COLO829 (cell line): ENCODE data around the gene CCDC39.
A peak's percentile ranks its signal among the peaks of the same experiment; 100 is the strongest.

Source experiments
- DNase-seq: peaks from one replicate; pipeline ENCODE4 v3.0.0; 2012; ENCODE audit warnings: low spot score

CCDC39 gene

DNA sequence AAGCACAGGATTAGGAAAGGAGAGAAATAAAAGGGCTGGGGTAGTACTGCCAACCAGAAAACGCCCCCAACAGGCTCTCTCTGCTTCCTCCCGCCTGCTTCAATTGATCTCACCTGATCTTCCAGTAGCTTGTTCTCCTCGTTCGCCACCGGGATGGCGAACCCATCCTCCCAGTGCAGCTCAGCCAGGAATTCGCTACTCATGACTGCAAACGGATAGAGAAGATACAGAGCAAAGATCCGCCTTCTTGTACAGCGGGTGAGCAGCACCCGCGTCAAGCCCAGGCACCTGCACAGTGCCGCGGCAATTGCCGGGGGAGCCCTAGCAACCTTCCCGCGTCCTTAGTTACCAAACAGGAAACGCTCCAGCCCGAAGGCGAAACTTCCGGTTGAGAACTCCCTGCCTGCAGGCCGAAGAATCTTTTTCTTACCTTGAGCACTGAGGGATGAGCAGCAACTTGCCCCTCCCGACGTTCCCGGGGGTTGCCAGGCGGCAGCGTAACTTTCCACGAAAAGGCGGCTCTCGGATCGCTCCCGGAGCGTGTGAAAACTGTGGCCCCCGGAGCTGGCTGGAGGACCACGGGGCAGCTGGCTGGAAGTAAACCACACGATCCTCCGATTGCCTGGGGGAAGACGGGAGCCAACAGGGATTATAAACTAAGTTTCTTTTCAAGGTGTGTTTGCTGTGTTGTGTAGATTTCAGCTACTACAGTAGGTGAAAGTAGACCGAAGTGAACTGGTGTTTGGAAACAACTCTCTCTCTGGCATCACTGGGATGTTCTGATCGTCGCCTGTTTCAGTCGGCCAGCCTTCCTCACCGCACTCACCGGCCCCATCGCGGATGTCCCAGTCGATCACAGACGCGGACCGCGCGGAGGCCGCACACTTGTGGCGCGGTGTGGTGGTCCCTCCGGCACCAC lies at the start of gene CCDC39:
CCDC39 (minus strand) TSS at position 312 of the 919 bp plus-strand sequence; CDS start at position 203, 109 bp downstream.
- peak; percentile 42 for DNase-seq

DNA sequence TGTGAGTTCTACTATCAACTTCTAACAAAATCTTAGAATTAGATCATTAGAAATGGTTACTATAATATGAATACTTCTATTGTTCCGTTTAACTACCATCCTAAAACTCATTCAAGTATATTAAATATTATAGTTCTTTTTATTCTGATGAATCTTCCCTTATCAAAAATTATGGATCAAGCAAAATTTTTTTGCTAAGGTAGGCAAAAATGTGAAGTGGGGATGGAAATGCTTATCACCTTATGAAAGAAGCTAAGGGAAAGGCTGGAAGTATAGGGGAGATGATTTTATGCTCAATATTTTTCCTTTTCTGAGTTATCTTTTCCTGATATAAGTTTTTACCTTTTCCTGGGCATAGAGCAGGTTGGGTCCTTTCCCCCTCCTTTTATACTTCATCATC lies 40.7 kb upstream of the CCDC39 start:
- DNase-seq: no peak

DNA sequence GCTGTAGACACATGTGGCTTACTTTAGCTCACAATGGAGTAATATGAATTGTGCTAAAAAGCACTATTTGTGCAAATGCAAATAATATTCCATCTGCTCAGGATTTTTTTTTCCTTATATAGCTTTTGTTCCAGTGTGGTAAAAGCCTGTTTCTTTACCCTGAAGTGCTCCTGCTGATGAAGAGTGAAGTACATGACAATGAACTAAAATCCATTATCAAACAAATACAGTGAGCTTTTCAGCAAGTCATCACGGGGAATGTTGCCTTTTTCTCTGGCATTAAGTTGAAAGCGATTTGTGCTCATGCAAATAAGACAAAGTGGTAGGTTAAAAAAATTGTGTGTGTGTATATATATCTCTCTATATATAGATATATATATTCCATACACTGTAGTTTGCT lies 28.6 kb upstream of the CCDC39 start:
- DNase-seq: no peak

DNA sequence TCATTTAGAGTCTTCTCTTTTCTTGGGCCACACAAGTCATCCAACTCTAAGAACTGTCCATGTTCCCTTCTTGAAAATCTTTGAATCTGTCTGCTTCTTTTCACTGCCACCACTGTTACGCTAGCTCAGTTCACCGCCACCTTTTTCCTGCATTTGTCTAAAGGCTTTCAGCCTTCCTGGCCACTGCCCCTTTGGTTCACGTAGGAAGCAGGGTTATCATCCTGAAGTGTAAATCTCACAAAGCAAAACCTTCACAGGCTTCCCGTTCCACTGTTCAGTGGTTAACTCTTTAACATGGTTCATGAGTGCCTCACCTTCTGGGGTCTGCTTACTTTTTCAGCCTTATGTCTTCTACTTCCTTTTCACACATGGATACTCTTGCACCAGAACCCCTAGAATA lies 26.3 kb upstream of the CCDC39 start:
- no peak for DNase-seq

DNA sequence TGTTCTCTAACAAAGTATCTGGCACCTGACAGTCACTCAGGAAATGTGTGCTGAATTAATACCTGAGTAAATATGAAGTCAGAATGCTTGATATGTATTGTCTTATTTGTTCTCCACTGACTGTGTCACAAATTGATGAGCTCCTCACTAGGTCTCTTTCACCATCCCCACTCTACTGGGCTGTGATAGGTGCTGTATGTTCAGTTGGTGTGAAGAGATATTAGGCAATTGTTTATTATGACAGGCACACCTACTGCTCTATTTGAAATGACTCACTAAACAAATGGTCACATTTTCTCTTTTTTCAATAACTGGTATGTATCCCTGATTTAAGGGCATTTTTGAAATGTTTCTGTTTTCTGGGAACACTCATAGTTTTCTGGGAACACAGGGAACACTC lies 25.2 kb upstream of the CCDC39 start:
- no peak for DNase-seq

DNA sequence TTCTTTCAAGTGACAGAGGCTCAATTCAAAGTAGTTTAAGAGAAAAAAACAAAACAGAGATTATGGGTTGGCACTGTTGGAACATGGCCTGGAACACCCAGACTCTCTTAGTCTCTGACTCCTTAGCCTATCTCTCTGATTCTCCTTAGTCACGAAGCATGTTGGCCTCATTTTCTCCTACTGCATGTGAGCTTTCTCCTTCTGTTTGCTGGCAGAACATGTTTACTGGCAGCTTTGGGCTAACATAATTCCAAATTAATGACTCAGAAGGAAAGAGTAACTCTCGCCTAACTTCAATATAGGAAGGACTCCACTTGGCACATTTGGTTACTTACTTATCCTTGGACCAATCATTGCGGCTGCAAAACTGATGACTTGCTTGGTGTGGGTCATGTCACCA lies 21.7 kb upstream of the CCDC39 start:
- no peak for DNase-seq

DNA sequence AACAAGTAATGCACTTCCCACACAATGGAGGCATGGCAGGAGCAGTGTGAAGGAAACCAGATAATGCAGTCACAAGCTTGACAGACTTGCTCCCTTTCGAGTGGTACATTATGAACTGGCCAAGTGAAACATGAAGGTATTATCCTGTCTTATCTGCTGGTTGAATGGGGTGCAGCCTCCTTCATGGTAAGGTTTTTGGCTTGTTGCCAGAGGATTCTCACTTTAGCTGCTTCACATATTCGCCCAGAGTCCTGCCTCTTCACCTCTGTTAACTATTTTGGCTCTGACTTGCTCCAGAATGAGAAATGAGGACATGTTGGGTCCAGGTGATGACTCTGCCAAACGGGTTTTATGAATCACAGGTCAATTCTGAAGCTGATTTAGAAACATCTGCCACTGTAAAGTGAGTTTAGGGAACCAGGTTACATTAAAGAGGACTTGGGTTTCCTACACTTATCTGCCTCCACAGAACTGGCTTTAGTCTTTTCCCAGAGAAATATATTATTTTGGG lies 19.5 kb upstream of the CCDC39 start:
- DNase-seq: no peak

DNA sequence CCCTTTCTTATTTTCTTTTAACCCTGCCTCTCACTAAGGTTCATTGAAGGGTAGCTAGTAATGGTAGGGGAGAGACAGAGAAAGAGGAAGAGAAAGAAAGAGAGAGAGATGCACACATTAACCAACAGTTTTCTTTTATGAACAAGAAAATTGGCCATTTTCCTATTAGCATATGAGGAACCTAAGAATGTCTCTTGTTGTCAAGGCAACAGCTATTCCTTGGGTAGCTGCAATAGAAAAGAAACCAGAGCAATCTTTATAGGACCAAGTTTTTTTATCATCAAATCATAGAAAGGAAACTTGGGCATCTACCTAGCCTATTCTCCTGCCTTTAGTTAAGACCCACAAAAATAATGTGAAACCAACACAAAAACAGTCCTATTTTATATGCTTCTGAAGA lies 15.0 kb upstream of the CCDC39 start:
- DNase-seq: no peak

DNA sequence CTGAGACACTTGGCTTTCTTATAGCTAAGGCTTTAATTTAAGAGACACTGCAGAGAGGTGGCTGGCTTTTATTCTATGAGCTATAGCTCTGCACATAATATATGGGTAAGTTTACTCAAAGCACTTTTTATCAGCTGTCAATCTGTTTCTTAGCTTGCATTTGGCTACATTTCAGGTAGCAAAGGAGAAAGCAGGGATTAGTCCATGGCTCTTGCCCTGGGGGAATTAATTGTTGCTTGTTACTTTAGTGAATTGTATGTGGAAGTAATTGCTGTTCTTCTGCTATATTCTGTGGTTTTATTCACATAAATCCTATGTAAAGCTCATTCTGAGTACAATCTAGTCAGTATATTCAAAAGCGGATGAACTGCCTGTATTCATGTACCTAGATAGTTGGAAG lies 14.4 kb upstream of the CCDC39 start:
- DNase-seq: no peak

DNA sequence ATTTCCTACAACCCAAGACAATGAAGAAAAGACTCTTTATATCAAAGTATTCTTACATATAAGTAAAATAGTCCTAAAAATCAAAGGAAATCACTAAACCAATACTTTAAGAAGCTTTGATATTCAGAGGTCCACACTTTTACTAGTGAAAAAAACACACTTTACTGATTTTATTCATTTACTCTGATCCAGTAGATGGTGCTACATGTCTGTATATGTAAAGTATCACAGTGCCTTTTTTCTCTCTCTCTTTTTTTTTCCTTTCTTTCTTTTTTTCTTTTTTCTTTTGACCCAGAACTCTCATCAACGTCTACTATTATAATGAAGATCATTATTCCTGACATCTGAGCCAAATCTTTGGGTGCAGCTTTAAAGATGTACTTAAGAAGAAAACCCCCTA lies 10.8 kb upstream of the CCDC39 start:
- DNase-seq: no peak

DNA sequence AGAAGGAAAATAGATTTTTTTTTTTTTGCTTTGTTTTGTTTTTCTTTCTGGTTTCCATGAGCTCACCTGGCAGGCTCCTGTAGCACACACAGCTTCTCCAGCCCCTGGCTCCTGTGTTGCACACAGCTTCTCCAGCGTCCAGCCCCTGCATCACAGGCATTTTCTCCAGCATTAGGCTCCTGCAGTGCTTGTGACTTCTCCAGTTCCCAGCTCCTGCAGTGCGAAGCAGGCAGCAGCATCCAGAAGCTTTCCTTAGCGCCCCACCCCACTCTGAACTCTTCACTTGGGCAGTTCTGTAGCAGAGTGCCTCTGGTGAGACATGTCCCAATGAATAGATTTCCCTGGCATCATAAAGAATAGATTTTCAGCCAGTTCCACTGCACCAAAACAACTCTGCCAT lies 5.5 kb upstream of the CCDC39 start:
- DNase-seq: no peak

DNA sequence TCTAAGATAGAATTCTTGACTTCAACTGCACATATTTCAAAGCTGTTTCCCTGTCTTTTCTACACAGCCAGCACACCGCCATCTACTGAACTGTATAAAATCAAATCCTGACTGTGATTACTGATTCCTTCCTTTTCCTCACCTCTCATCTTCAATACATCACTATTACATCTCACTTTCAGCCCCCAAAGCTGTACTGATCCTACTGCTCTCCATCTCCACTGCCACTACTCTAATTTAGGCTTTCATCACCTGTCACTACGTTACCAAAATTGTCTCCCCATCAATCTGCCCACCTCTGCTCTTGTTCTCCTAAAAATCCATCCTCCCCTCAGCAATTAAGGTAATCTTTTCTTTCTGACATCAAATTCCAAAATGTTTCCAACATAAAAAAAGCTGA lies 4.5 kb upstream of the CCDC39 start:
- DNase-seq: no peak

DNA sequence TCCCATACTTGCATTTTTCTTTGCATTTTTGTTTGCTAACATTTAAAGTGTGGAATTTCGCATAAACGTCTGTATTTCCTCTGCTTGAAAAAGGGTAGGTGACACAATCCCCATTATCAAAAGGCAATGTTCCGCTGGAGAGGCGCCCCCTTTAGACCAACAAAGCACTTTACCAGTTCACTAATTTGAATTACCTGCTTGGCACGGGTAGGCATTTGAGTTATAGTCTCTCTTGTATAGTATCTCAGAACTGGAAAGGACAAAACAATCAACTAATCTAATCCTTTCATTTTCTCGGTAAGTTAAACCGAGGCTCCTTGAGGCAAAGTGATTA lies 775 bp upstream of the CCDC39 start:
- no peak for DNase-seq

DNA sequence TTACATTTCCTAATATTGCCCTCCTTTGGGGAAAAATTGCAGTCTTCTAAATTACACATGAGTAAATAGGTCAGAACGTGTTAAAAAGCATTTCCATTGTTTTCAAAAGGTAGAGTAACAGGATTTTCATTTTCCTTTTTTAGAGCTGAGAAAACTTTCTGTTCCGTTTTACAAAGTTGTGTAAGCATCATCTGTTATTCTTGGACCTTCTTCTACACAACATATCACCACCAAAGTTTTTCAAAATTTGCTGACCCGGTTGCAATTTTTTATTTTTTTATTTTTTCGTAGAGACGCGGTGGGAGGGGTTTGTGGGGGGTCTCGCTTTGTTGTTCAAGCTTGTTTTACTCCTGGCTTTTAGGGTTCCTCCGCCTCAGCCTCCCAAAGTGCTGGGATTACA lies 1.1 kb downstream of the CCDC39 start:
- DNase-seq: no peak

DNA sequence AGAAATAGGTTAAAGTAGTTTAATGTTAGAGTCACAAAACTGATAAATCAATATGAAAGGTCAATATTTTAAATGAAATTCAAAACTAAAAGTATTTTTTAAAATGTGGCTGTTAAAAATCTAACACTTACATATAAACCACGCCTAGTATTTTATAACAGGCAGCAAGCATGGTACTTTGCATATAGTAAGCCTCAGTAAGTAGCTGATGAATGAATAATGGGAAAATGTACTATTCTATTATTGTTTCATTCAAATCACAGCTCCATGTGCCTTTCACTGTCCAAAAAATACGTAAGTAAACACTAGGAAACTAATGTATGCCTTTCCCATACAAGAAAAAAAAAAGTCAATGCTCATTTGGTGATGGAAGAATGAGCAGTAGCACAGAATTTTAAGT lies 17.8 kb downstream of the CCDC39 start:
- DNase-seq: no peak

DNA sequence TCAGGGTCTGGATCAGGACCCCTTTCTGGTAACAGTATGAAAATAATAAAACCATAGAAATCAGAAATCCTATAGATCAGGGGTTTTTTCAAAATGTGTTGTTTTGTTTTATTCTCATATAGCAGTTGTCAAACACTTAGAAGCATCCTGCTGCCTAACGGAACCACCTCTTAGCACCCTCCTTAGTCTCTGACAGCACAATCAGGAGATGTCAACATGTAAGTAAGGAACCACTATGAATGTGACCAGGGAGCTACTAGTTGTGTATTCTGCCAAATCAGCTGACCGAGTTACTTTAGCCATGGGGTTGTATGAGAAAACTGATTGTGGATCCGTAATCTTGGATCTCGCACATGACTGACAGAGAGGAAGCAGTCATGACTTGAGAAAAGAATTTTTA lies 22.2 kb downstream of the CCDC39 start:
- DNase-seq: no peak

DNA sequence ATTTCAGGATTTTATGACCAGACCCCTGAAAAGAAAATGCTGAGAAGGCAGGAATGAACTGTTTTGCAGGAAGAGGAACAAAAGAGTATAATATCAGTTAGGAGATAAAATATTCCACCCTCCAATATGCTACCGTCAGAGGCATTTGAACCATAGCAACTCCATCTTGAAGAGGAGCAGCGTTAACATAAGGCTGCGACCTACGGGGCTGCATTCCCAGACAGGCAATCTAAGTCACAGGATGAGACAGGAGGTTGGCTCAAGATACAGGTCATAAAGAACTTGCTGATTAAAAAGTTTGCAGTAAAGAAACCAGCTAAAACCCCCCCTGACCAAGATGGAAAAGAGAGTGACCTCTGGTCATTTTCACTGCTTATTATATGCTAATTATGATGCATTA lies 22.9 kb downstream of the CCDC39 start:
- no peak for DNase-seq

DNA sequence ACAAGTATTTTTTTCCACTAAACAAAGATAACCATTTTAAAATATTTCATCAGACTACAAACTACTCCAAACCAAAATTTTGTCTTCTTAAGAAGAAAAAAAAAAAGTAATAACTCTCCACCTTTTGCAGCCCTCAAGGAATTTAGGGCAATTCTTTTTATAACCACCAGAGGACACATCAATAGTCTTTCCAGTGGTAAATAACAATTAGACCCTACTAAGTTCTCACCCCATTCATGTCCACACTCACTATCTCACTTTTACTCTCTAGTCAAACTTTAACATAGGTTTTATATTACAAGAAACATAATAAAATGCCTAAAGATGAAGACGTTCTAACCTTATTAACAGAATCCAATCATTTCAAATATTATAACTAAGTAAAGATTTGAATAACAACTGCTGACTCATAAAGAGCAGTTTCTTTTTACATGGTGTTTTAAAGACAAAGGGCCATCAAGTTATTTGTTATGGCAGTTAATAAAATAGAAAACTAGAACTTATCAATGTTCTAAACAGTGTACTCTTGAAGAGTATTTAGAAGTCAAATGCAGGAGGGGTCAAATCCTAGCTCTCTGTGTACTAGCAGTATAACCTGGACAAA lies 33.0 kb downstream of the CCDC39 start:
- DNase-seq: peak; percentile 7

DNA sequence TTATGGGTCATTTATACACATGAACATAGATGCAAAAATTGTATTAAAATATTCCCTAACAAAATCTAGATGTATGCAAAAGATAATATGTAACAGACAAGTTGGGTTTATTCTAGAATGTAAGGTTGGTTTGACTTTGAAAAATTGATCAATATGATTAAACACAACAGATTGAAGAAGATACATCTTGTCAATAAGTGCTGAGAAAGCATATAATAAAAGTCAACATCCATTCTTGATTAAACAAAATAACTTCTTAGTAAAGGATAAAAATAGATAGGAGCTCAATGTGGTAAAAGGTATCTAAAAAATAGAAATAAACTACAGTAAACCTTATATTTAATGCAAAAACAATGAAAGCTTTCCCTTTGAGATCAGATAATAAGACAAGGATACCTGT lies 38.3 kb downstream of the CCDC39 start:
- no peak for DNase-seq

DNA sequence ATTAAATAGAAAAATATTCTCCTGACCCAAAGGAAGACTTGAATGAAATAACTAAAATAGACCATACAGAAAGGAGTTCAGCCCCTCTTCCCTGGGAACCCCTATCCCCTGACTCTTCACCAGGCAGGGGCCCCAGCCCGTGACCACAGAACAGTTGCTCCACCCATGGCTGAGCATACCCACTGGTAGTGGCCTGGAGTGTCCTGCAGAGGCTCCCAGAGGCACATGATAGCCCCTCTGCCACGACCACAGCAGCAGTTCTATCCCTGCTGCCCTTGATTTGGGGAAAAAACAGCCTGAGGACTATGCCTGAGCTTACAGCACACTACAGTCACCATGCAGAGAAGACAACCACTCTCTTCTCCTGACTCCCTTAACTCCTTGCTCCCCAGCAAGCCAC lies 45.6 kb downstream of the CCDC39 start:
- DNase-seq: no peak

DNA sequence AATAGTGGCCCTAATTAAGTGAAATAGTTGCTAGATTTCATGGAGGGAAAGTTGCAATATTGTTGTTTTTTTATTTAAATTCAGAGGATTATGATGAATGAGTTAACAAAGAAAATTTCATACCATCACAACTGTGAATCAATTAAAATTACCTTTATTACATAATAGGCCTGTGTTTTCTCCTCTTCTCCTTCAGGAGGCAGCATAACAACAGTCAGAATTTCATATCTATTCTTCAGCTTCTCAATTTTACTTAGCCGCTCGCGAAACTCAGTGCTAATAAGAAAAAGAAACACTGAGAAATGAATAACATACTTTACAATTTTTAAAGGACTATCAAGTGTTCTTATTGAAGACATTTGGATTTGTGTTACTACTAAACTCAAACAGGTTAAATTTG lies 48.0 kb downstream of the CCDC39 start:
- no peak for DNase-seq

DNA sequence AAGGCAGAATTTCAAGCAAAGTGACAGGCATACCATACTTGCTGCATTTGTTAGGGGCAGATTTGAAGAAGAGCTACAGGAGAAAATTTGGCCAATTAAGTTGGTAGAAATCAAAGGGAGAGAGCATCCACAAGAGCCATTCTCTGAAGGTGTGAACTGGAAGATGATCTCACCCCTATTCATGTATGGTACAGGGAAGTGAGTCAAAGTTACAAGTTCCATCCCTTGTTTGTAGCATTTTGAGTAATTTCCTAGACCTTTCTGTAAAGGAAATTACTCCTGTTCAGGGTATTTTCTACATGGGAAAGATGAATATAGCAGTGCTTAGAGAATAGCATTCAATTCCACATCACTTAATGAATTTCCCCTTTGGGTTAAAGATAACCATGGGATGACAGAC lies 48.9 kb downstream of the CCDC39 start:
- DNase-seq: no peak

DNA sequence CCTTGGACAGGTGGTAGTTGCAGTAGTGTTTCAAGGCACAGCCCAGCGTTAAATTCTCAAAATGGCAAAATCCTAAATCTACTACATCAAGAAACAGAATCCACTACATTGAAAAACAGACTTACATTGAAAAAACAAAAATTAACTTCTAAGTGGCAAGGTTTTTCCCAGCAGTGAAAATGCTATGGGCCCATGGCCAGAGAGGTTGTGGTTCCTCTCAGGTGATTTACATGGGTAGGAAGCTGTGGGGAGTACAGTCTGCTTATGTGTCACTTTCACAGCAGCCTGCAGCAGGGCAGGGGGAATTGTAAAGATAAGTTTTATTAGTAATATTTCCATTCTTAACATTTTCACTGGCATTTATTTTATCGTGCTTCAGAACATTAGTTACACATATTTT lies 52.4 kb downstream of the CCDC39 start:
- DNase-seq: no peak

DNA sequence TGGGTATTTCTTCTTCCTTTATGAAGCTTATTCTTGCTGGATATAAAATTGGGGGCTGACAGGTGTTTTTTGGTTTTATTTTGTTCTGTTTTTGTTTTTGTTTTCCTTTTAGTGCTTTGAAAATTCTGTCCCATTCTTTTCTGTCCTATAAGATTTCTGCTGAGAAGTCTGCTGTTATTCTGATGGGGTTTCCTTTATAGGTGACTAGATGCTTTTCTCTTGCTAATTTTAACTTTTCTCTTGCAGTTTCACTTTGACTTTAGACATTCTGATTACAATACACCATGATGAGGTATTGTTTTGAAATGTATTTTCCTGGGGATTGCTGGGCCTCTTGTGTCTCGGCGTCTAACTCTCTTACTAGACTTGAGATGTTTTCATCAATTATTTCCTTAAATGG lies 54.6 kb downstream of the CCDC39 start:
- DNase-seq: no peak
